ENCODE results near the gene CYSLTR2.
"Not testable (repeated sequence)": the region's sequence is repeated elsewhere in the genome, so short reads cannot be mapped to it uniquely, and the experiment has no call there.

CYSLTR2 gene

GRCh38 chr13:48695776-48696175 lies 42.0 kb downstream of the CYSLTR2 start:
- DNase-seq (ENCODE audit: low read depth), result peak; percentile 36

- not testable (repeated sequence) for DNase-seq (ENCODE audit: low read depth)
Measured at GRCh38 chr13:48696676-48697075, 42.9 kb downstream of the CYSLTR2 start.

GRCh38 chr13:48707405-48707804 lies 53.7 kb downstream of the CYSLTR2 start:
- DNase-seq (ENCODE audit: low read depth), result no peak

GRCh38 chr13:48708764-48709163 lies 55.0 kb downstream of the CYSLTR2 start:
- DNase-seq (ENCODE audit: low read depth), result no peak

- no peak for DNase-seq (ENCODE audit: low read depth)
Measured at GRCh38 chr13:48709213-48709612, 55.5 kb downstream of the CYSLTR2 start.

GRCh38 chr13:48710160-48710559 lies 56.4 kb downstream of the CYSLTR2 start:
- DNase-seq (ENCODE audit: low read depth), result no peak

- DNase-seq (ENCODE audit: low read depth), result no peak
Measured at GRCh38 chr13:48712141-48712540, 58.4 kb downstream of the CYSLTR2 start.

GRCh38 chr13:48715977-48716376 lies 62.2 kb downstream of the CYSLTR2 start:
- DNase-seq (ENCODE audit: low read depth), result no peak

- DNase-seq (ENCODE audit: low read depth), result no peak
Measured at GRCh38 chr13:48720621-48721020, 66.9 kb downstream of the CYSLTR2 start.

- DNase-seq (ENCODE audit: low read depth), result no peak
Measured at GRCh38 chr13:48723168-48723567, 69.4 kb downstream of the CYSLTR2 start.

- DNase-seq (ENCODE audit: low read depth), result no peak
Measured at GRCh38 chr13:48725271-48725670, 71.5 kb downstream of the CYSLTR2 start.

GRCh38 chr13:48726711-48727110 lies 73.0 kb downstream of the CYSLTR2 start:
- no peak for DNase-seq (ENCODE audit: low read depth)

- DNase-seq (ENCODE audit: low read depth), result peak; percentile 57
Measured at GRCh38 chr13:48727241-48728011, 73.7 kb downstream of the CYSLTR2 start.

- DNase-seq (ENCODE audit: low read depth), result no peak
Measured at GRCh38 chr13:48728226-48728625, 74.5 kb downstream of the CYSLTR2 start.

- DNase-seq (ENCODE audit: low read depth), result no peak
Measured at GRCh38 chr13:48728876-48729275, 75.1 kb downstream of the CYSLTR2 start.

- no peak for DNase-seq (ENCODE audit: low read depth)
Measured at GRCh38 chr13:48729856-48730255, 76.1 kb downstream of the CYSLTR2 start.

- peak; percentile 44 for DNase-seq (ENCODE audit: low read depth)
Measured at GRCh38 chr13:48731001-48731658, 77.4 kb downstream of the CYSLTR2 start.

- DNase-seq (ENCODE audit: low read depth), result no peak
Measured at GRCh38 chr13:48731957-48732569, 78.3 kb downstream of the CYSLTR2 start.

- DNase-seq (ENCODE audit: low read depth), result no peak
Measured at GRCh38 chr13:48733739-48734335, 80.1 kb downstream of the CYSLTR2 start.

GRCh38 chr13:48735571-48735970 lies 81.8 kb downstream of the CYSLTR2 start:
- no peak for DNase-seq (ENCODE audit: low read depth)

GRCh38 chr13:48737689-48738088 lies 84.0 kb downstream of the CYSLTR2 start:
- no peak for DNase-seq (ENCODE audit: low read depth)

- DNase-seq (ENCODE audit: low read depth), result no peak
Measured at GRCh38 chr13:48738311-48738710, 84.6 kb downstream of the CYSLTR2 start.
